Trophoblast cell (in vitro differentiated cells and primary cell): ENCODE results near the gene AFDN.

ENCODE experiments used
- DNase-seq, 2 donors: peaks; one replicate each; pipeline ENCODE4 v3.0.0-alpha.2; 2016
- H2AFZ ChIP-seq: 2 replicates; pipeline ENCODE4 v1.6.1; 2013; ENCODE audit warnings: low read length, moderate library complexity, mild to moderate bottlenecking; ENCODE audit not compliant: insufficient read depth, poor library complexity
- H2AK5ac ChIP-seq: 2 replicates; pipeline ENCODE4 v1.6.1; 2013; ENCODE audit warnings: mild to moderate bottlenecking, low read length
- H2BK120ac ChIP-seq: 2 replicates; pipeline ENCODE4 v1.6.1; 2013; ENCODE audit warnings: low read length, mild to moderate bottlenecking, moderate library complexity; ENCODE audit not compliant: insufficient read depth, poor library complexity
- H2BK12ac ChIP-seq: 2 replicates; pipeline ENCODE4 v1.6.1; 2013; ENCODE audit warnings: mild to moderate bottlenecking, low read length, moderate library complexity
- H2BK5ac ChIP-seq: 2 replicates; pipeline ENCODE4 v1.6.1; 2013; ENCODE audit warnings: low read length, low read depth, moderate library complexity, mild to moderate bottlenecking; ENCODE audit not compliant: poor library complexity
- H3K14ac ChIP-seq: 2 replicates; pipeline ENCODE4 v1.6.1; 2013; ENCODE audit warnings: mild to moderate bottlenecking, low read length
- H3K18ac ChIP-seq: 2 replicates; pipeline ENCODE4 v1.6.1; 2013; ENCODE audit warnings: mild to moderate bottlenecking, low read length
- H3K23ac ChIP-seq: 2 replicates; pipeline ENCODE4 v1.6.1; 2013; ENCODE audit warnings: low read length
- H3K27ac ChIP-seq: 2 replicates; pipeline ENCODE4 v1.5.1; 2013; ENCODE audit warnings: low read depth, mild to moderate bottlenecking, inconsistent platforms, low read length, moderate library complexity
- H3K27me3 ChIP-seq: 2 replicates; pipeline ENCODE4 v1.6.1; 2013; ENCODE audit warnings: inconsistent platforms, mild to moderate bottlenecking, low read length, moderate library complexity; ENCODE audit not compliant: insufficient read depth
- H3K36me3 ChIP-seq, 2 experiments: 1 replicate in 1 of 2; 2 replicates in 1 of 2; pipeline ENCODE4 v1.6.1; 2013; ENCODE audit warnings: low read length in 2 of 2, mild to moderate bottlenecking in 2 of 2, moderate library complexity in 1 of 2; ENCODE audit not compliant: insufficient read depth in 2 of 2, control insufficient read depth in 1 of 2
- H3K4ac ChIP-seq: 2 replicates; pipeline ENCODE4 v1.6.1; 2013; ENCODE audit warnings: low read depth, mild to moderate bottlenecking, low read length, moderate library complexity
- H3K4me1 ChIP-seq, 2 experiments: 1 replicate in 1 of 2; 2 replicates in 1 of 2; pipeline ENCODE4 v1.6.1; 2013; ENCODE audit warnings: low read length in 2 of 2, mild to moderate bottlenecking in 2 of 2, moderate library complexity in 1 of 2; ENCODE audit not compliant: insufficient read depth in 2 of 2, control insufficient read depth in 1 of 2
- H3K4me2 ChIP-seq: 2 replicates; pipeline ENCODE4 v1.6.1; 2013; ENCODE audit warnings: inconsistent platforms, mild to moderate bottlenecking, low read length, moderate library complexity
- H3K4me3 ChIP-seq: 2 replicates; pipeline ENCODE4 v1.5.1; 2013; ENCODE audit warnings: mild to moderate bottlenecking, low read depth, low read length, inconsistent platforms
- H3K79me1 ChIP-seq: one replicate; pipeline ENCODE4 v1.6.1; 2013; ENCODE audit warnings: low read length
- H3K79me2 ChIP-seq: 2 replicates; pipeline ENCODE4 v1.6.1; 2013; ENCODE audit warnings: low read length, mild to moderate bottlenecking; ENCODE audit not compliant: control insufficient read depth, insufficient read depth, poor library complexity
- H3K9ac ChIP-seq: 2 replicates; pipeline ENCODE4 v1.6.1; 2013; ENCODE audit warnings: mild to moderate bottlenecking, low read length
- H3K9me3 ChIP-seq: 2 replicates; pipeline ENCODE4 v1.6.1; 2013; ENCODE audit warnings: low read depth, mild to moderate bottlenecking, control low read depth, inconsistent platforms, low read length; ENCODE audit not compliant: insufficient read depth
- H4K12ac ChIP-seq: 2 replicates; pipeline ENCODE4 v1.6.1; 2013; ENCODE audit warnings: low read depth, mild to moderate bottlenecking, low read length, moderate library complexity
- H4K8ac ChIP-seq: 2 replicates; pipeline ENCODE4 v1.6.1; 2013; ENCODE audit warnings: low read depth, mild to moderate bottlenecking, low read length, moderate library complexity
- H4K91ac ChIP-seq: one replicate; pipeline ENCODE4 v1.6.1; 2013; ENCODE audit warnings: low read depth, mild to moderate bottlenecking, low read length, moderate library complexity
- whole genome bisulfite sequencing: extraction: QIAGEN DNeasy Blood & Tissue Kit; methylation state at CpG from one replicate; pipeline ENCODE4 v1.1.7; 2013; ENCODE audit warnings: missing lambda C conversion rate; ENCODE audit not compliant: insufficient read length, insufficient coverage; ENCODE audit errors: extremely low coverage; 5-methylcytosine and 5-hydroxymethylcytosine counted together

The AFDN gene

DNA sequence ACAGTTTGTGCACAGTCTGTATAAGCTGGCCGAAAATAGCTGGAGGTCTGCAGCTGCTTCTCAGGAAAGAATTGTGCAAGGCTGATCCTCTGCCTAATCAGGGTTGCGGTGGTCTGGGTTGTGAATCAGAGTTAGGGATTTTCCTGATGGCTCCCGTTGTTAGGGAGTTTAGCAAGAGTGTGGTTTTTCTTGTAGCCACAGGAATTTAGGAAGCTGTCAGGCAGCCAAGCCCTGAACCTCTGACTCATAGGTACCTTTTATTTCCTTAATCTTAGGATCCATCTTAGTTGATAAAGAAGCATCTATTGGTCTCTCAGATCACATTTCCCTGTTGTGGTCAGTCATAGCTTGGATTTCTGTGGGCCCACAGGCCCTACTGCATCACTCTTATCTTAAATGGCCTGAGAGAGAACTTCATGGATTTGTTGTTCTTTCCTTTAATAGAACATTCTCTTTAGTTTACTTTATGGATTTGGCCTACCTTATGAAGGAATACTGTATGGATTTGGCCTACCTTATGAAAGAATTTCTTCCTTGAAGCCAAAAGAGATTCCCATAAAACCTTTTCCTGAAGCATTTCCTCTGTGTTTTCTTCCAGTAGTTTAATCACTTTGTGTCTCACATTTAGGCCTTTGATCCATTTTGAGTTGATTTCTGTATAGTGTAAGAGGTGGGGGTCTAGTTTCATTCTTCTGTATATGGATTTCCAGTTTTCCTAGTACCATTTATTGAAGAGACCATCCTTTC lies 181.1 kb downstream of the AFDN start:
- Histone ChIP-seq H3K79me1 (no peaks in the 10 kb centered on the region), H3K27ac (no peak overlapping the region), H4K8ac (no peak overlapping the region), H2BK12ac (no peak overlapping the region), H2BK5ac (no peak overlapping the region), H4K12ac (no peak overlapping the region), H3K4me2 (no peak overlapping the region), H2BK120ac (no peak overlapping the region), H2AFZ (no peak overlapping the region), H3K18ac (no peak overlapping the region), H3K9ac (no peak overlapping the region), H4K91ac (no peak overlapping the region), H2AK5ac (no peak overlapping the region), H3K36me3 (no peaks in the 10 kb centered on the region), H3K23ac (no peak overlapping the region), H3K4ac (no peak overlapping the region), H3K9me3 (peaks cover 10% of the 10 kb centered on the region), H3K79me2 (no peaks in the 10 kb centered on the region), H3K4me3 (no peak overlapping the region), H3K14ac (no peak overlapping the region), H3K4me1 (peaks cover 0 to 3% of the 10 kb centered on the region in 2 experiments), H3K27me3 (no peaks in the 10 kb centered on the region)
- DNase-seq, result peak; percentile 94 to 98
- WGBS, result no CpG with 5 or more reads among the region's 3 CpGs

DNA sequence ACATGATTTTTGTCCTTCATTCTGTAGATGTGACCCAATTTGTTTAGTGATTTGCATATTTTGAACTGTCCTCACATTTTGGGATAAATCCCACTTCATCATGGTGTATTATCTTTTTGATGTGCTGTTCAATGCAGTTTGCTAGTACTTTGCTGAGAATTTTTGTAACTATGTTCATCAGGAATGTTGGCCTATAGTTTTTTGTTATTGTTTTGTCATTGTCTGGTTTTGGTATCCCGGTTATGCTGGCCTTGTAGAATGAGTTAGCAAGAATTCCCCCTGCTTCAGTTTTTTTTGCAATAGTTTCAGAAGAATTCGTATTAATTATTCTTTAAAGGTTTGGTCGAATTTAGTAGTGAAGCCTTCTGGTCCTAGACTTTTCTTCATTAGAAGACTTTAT lies 182.6 kb downstream of the AFDN start:
- Histone ChIP-seq H3K4me3 (no peak overlapping the region), H2BK120ac (no peak overlapping the region), H3K79me1 (no peaks in the 10 kb centered on the region), H2BK5ac (no peak overlapping the region), H3K4ac (no peak overlapping the region), H3K4me1 (peaks cover 0 to 3% of the 10 kb centered on the region in 2 experiments), H3K27me3 (no peaks in the 10 kb centered on the region), H3K18ac (no peak overlapping the region), H4K8ac (no peak overlapping the region), H3K79me2 (no peaks in the 10 kb centered on the region), H4K12ac (no peak overlapping the region), H3K23ac (no peak overlapping the region), H3K36me3 (no peaks in the 10 kb centered on the region), H3K14ac (no peak overlapping the region), H3K9me3 (peaks cover 10% of the 10 kb centered on the region), H2AK5ac (no peak overlapping the region), H3K4me2 (no peak overlapping the region), H4K91ac (no peak overlapping the region), H2BK12ac (no peak overlapping the region), H3K27ac (no peak overlapping the region), H2AFZ (no peak overlapping the region), H3K9ac (no peak overlapping the region)
- no CpG with 5 or more reads among the region's 3 CpGs for WGBS
- DNase-seq, result peak in 1 of 2 donors; percentile 51

DNA sequence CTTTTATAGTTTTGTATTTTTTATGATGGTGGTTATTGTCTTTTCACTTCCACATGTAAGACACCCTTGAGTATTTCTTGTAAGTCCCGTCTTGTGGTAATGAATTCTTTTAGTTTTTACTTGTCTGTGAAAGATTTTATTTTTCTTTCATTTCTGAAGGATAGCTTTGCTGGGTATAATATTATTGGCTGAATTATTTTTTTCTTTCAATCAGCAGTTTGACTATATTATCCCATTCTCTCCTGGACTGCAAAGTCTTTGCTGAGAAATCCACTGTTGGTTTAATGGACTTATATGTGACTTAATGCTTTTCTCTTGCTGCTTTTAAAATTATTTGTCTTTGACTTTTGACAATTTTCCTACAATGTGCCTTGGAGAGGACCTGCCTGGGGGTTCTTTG lies 184.6 kb downstream of the AFDN start:
- H4K12ac ChIP-seq, result no peak overlapping the region
- no peak overlapping the region for H3K27ac ChIP-seq
- no peak overlapping the region for H2AK5ac ChIP-seq
- H3K4me3 ChIP-seq, result no peak overlapping the region
- no peak overlapping the region for H3K4ac ChIP-seq
- DNase-seq, result no peak
- H3K79me1 ChIP-seq, result no peaks in the 10 kb centered on the region
- H2BK120ac ChIP-seq, result no peak overlapping the region
- H4K8ac ChIP-seq, result no peak overlapping the region
- H3K36me3 ChIP-seq, result no peaks in the 10 kb centered on the region
- no peak overlapping the region for H2AFZ ChIP-seq
- H2BK12ac ChIP-seq, result no peak overlapping the region
- H3K4me2 ChIP-seq, result no peak overlapping the region
- no peak overlapping the region for H3K23ac ChIP-seq
- peaks cover 6% of the 10 kb centered on the region for H3K9me3 ChIP-seq
- H3K18ac ChIP-seq, result no peak overlapping the region
- H3K27me3 ChIP-seq, result no peaks in the 10 kb centered on the region
- no peak overlapping the region for H2BK5ac ChIP-seq
- no peak overlapping the region for H4K91ac ChIP-seq
- peaks cover 0 to 1% of the 10 kb centered on the region in 2 experiments for H3K4me1 ChIP-seq
- WGBS, result no CpG with 5 or more reads among the region's 1 CpG
- no peaks in the 10 kb centered on the region for H3K79me2 ChIP-seq
- H3K9ac ChIP-seq, result no peak overlapping the region
- H3K14ac ChIP-seq, result no peak overlapping the region

DNA sequence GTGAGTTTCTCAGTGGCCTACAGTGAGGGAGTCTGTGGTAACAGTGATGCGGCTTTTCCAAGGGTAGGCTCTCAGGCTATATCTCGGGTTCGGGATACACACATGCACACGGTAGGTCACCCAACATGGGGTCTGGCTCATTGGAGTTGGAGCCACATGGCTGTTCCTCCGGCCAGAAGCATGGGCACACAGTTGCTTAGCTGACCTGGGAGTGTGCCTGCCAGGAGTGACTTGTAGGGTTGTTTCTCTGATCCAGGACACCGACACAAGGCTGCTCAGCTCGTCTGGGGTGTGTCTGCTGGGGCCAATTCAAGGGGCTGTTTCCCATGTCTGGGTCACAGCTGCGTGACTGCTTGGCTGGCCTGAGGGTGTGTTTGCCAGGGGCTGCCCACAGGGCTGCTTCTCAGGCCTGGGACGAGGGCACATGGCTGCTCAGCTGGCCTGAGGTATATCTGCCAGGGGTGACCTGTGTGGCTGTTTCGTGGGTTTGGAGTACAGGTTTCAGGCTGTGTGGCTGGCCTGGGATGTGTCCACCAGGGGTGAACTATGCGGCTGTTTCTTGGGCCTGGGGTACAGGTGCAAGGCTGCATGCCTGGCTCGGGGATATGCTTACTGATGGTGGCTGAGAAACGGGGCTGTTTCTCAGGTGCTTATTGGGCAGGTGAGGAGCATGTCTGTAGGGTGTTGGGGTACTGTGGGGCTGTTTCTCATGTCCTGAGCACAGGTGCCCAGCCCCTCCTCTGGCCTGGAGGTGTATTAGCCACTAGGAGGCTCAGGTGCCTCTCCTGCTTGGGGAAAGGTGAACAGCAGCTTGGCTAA lies 185.9 kb downstream of the AFDN start:
- WGBS, result no CpG with 5 or more reads among the region's 13 CpGs

More for the DNA sequence above, 185.9 kb downstream of the AFDN start:
- Histone ChIP-seq H3K79me2 (no peaks in the 10 kb centered on the region), H2BK120ac (no peak overlapping the region), H2AFZ (no peak overlapping the region), H3K23ac (no peak overlapping the region), H3K27ac (no peak overlapping the region), H4K8ac (no peak overlapping the region), H3K27me3 (no peaks in the 10 kb centered on the region), H4K91ac (no peak overlapping the region), H2BK5ac (no peak overlapping the region), H3K18ac (no peak overlapping the region), H3K9ac (no peak overlapping the region), H3K14ac (no peak overlapping the region), H3K4me3 (no peak overlapping the region), H3K79me1 (no peaks in the 10 kb centered on the region), H3K4me2 (no peak overlapping the region), H2AK5ac (no peak overlapping the region), H3K4me1 (peaks cover 4 to 6% of the 10 kb centered on the region in 2 experiments), H2BK12ac (no peak overlapping the region), H3K4ac (no peak overlapping the region), H3K9me3 (peaks cover 6% of the 10 kb centered on the region), H3K36me3 (no peaks in the 10 kb centered on the region), H4K12ac (no peak overlapping the region)
- DNase-seq, result no peak
